Loucy (cell line): ENCODE data around the gene TAS2R31.
"Not testable (repeated sequence)": the region's sequence is repeated elsewhere in the genome, so short reads cannot be mapped to it uniquely, and the experiment has no call there.

Experiments
- H2AFZ ChIP-seq: fragments of 200-600 bp; sonication (generic); 2 replicates; pipeline ENCODE4 v1.6.0; 2016; ENCODE audit warnings: antibody characterized with exemption, mild to moderate bottlenecking, low read length, moderate library complexity
- H3F3A ChIP-seq: fragments of 200-600 bp; 2 replicates; pipeline ENCODE4 v1.6.0; 2016; ENCODE audit warnings: antibody characterized with exemption, low read depth, mild to moderate bottlenecking
- H3K27me3 ChIP-seq: fragments of 200-600 bp; sonication (generic); 2 replicates; pipeline ENCODE4 v1.6.1; 2014; ENCODE audit warnings: low read length, mild to moderate bottlenecking; ENCODE audit not compliant: insufficient read depth, poor library complexity, severe bottlenecking
- H3K36me3 ChIP-seq: fragments of 200-600 bp; sonication (generic); 2 replicates; pipeline ENCODE4 v1.6.1; 2016; ENCODE audit warnings: low read length; ENCODE audit not compliant: insufficient read depth
- H3K4me1 ChIP-seq: fragments of 200-600 bp; sonication (generic); 2 replicates; pipeline ENCODE4 v1.5.1; 2014; ENCODE audit warnings: low read length, mild to moderate bottlenecking; ENCODE audit not compliant: insufficient read depth, poor library complexity, severe bottlenecking
- H3K4me2 ChIP-seq: fragments of 200-600 bp; sonication (generic); 2 replicates; pipeline ENCODE4 v1.6.0; 2014; ENCODE audit warnings: antibody characterized with exemption, low read length, low read depth, mild to moderate bottlenecking; ENCODE audit not compliant: poor library complexity, severe bottlenecking
- H3K4me3 ChIP-seq: fragments of 200-600 bp; sonication (generic); 2 replicates; pipeline ENCODE4 v1.5.1; 2014; ENCODE audit warnings: low read length, mild to moderate bottlenecking, mixed read lengths; ENCODE audit not compliant: poor library complexity, severe bottlenecking
- H3K79me2 ChIP-seq: fragments of 200-600 bp; sonication (generic); 2 replicates; pipeline ENCODE4 v1.6.1; 2014; ENCODE audit warnings: low read length; ENCODE audit not compliant: insufficient read depth
- H3K9ac ChIP-seq: fragments of 200-600 bp; sonication (generic); 2 replicates; pipeline ENCODE4 v1.6.0; 2014; ENCODE audit warnings: mild to moderate bottlenecking, low read depth, low read length, moderate library complexity; ENCODE audit not compliant: poor library complexity, severe bottlenecking
- H3K9me2 ChIP-seq: fragments of 200-600 bp; sonication (generic); replicated peaks from 2 replicates; pipeline ENCODE4 v1.6.1; 2016; ENCODE audit warnings: low read depth, low read length, mixed read lengths
- H3K9me3 ChIP-seq: fragments of 200-600 bp; sonication (generic); 2 replicates; pipeline ENCODE4 v1.6.1; 2014; ENCODE audit warnings: mild to moderate bottlenecking, antibody characterized with exemption, low read length, low read depth; ENCODE audit not compliant: insufficient read depth
- H4K20me1 ChIP-seq: fragments of 200-600 bp; sonication (generic); 2 replicates; pipeline ENCODE4 v1.6.0; 2014; ENCODE audit warnings: antibody characterized with exemption, low read length, mild to moderate bottlenecking; ENCODE audit not compliant: insufficient read depth, poor library complexity, severe bottlenecking
- EZH2phosphoT487 ChIP-seq: fragments of 200-600 bp; IDR thresholded peaks from 2 replicates; pipeline ENCODE4 v1.6.1; 2018; ENCODE audit warnings: antibody characterized with exemption, mild to moderate bottlenecking, moderate library complexity, borderline replicate concordance
- TF ChIP-seq, protein P1 (sequence below): fragments of 200-600 bp; sonication (generic); conservative IDR thresholded peaks from 2 replicates; pipeline ENCODE4 v1.5.1; 2014; ENCODE audit warnings: mild to moderate bottlenecking, antibody characterized with exemption, low read length

TAS2R31 gene

DNA sequence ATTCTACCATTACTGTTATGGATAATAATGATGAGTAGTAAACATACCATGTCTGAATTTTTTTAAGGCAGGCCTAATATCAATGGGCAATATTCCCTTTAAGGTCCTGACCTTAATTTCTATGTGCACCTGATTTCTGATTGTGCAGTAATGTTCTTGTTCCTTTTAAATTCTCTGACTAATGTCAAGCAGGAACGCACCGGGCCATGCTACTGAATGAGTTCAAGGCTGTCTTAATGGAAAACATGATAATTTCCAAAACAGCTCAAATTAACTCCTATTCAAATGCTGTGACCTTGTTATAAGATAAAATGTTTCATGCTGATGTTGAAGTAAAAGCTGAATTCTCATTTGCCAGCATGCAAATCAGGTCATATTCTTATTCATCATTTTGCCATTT, 24.1 kb upstream of the TAS2R31 start:
- Histone ChIP-seq H3K9me3 (no peaks in the 10 kb centered on the region), H3K4me2 (no peak overlapping the region), H3F3A (no peaks in the 10 kb centered on the region), H3K27me3 (no peaks in the 10 kb centered on the region), H4K20me1 (no peaks in the 10 kb centered on the region), H3K79me2 (no peaks in the 10 kb centered on the region), H3K4me1 (no peaks in the 10 kb centered on the region), H3K4me3 (no peak overlapping the region), H2AFZ (no peak overlapping the region), H3K9me2 (no peaks in the 10 kb centered on the region), H3K36me3 (no peaks in the 10 kb centered on the region), H3K9ac (no peak overlapping the region)
- TF ChIP-seq, protein P1, sequence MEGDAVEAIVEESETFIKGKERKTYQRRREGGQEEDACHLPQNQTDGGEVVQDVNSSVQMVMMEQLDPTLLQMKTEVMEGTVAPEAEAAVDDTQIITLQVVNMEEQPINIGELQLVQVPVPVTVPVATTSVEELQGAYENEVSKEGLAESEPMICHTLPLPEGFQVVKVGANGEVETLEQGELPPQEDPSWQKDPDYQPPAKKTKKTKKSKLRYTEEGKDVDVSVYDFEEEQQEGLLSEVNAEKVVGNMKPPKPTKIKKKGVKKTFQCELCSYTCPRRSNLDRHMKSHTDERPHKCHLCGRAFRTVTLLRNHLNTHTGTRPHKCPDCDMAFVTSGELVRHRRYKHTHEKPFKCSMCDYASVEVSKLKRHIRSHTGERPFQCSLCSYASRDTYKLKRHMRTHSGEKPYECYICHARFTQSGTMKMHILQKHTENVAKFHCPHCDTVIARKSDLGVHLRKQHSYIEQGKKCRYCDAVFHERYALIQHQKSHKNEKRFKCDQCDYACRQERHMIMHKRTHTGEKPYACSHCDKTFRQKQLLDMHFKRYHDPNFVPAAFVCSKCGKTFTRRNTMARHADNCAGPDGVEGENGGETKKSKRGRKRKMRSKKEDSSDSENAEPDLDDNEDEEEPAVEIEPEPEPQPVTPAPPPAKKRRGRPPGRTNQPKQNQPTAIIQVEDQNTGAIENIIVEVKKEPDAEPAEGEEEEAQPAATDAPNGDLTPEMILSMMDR, result no peak
- TF ChIP-seq EZH2phosphoT487, result no peak

DNA sequence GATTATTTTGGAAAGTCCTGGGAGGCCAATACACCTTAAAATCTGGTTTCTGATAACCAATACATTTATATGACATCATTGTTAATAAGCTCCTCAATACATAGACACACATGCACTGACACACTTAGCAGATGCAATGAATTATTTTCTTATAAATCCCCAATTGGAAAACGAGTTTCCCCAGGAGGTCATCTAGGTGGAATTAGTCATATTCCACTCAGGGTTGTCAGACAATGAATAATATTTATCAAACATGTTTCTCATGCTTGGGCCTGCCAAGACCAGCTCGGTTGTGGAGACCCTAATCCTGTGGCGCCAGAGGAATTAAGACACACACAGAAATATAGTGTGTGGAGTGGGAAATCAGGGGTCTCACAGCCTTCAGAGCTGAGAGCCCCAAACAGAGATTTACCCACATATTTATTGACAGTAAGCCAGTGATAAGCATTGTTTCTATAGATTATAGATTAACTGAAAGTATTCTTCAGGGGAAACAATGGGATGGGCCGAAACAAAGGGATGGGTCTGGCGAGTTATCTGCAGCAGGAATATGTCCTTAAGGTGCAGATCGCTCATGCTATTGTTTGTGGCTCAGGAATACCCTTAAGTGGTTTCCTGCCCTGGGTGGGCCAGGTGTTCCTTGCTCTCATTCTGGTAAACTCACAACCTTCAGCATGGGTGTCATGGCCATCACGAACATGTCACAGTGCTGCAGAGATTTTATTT, 18.8 kb upstream of the TAS2R31 start:
- H3K9me3 ChIP-seq, H3K4me3 ChIP-seq, H3K36me3 ChIP-seq, H3K9me2 ChIP-seq, H3K4me2 ChIP-seq, H4K20me1 ChIP-seq, H3K4me1 ChIP-seq, H3F3A ChIP-seq, H3K27me3 ChIP-seq, H3K9ac ChIP-seq, H3K79me2 ChIP-seq, H2AFZ ChIP-seq: not testable (repeated sequence)

DNA sequence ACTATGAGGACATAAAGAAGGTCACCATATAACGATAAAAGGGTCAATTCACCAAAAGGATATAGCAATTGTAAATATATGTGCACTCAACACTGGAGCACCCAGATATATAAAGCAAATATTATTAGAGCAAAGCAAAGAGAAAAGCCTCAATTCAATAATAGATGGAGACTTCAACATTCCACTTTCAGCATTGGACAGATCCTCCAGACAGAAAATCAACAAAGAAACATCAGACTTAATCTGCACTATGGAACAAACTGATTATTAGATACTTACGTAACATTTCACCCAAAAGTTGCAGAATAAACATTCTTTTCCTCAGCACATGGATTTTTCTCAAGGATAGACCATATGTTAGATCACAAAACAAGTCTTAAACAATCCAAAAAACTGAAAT, 10.2 kb upstream of the TAS2R31 start:
- not testable (repeated sequence) for H3K9me2 ChIP-seq, H4K20me1 ChIP-seq, H3K79me2 ChIP-seq, H3K36me3 ChIP-seq, H2AFZ ChIP-seq, H3K4me2 ChIP-seq, H3K27me3 ChIP-seq, H3K9me3 ChIP-seq, H3F3A ChIP-seq, H3K9ac ChIP-seq, H3K4me3 ChIP-seq, H3K4me1 ChIP-seq

DNA sequence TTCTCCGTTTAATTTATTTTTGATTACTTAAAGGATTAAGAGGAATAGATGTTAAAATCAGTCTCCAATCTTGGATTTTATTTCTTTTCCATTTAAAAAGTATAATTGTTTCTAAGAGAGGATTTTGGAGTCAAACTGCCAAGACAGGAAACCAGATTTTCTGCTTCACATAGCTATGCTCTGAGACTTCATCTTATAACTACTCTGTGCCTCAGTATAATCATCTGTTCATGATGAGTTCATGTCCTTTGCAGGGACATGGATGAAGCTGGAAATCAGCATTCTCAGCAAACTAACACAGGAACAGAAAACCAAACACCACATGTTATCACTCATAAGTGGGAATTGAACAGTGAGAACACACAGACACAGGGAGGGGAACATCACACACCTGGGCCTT, 9.0 kb upstream of the TAS2R31 start:
- H2AFZ ChIP-seq, result no peak overlapping the region
- H3F3A ChIP-seq, result no peaks in the 10 kb centered on the region
- no peaks in the 10 kb centered on the region for H3K4me1 ChIP-seq
- H4K20me1 ChIP-seq, result no peaks in the 10 kb centered on the region
- no peaks in the 10 kb centered on the region for H3K9me2 ChIP-seq
- no peaks in the 10 kb centered on the region for H3K27me3 ChIP-seq
- H3K9ac ChIP-seq, result no peak overlapping the region
- no peaks in the 10 kb centered on the region for H3K36me3 ChIP-seq
- H3K4me2 ChIP-seq, result no peak overlapping the region
- no peak for TF ChIP-seq EZH2phosphoT487
- TF ChIP-seq, protein P1, result no peak
- no peaks in the 10 kb centered on the region for H3K79me2 ChIP-seq
- H3K4me3 ChIP-seq, result no peak overlapping the region
- H3K9me3 ChIP-seq, result no peaks in the 10 kb centered on the region
